Omental fat pad (tissue), 4 donors: Measurements from ENCODE around the gene ACTG2. TPM values are rescaled to one million over a fixed set of nuclear protein-coding genes. Genes with fewer than 3 reads are reported as not detected.

Experiments used
- ATAC-seq: fragments of 150-250 bp; one replicate; pipeline ENCODE4 v1.9.1; 2016; ENCODE audit warnings: mild to moderate bottlenecking, moderate library complexity; ENCODE audit not compliant: low FRiP score
- DNase-seq: peaks from one replicate; pipeline ENCODE4 v3.0.0-alpha.2; 2019; ENCODE audit warnings: low spot score
- total RNA-seq, 4 donors: library from RNA; depleted of rRNA; stranded (reverse); fragments of >200 nt; gene quantifications; one replicate each; pipeline ENCODE4 v1.1.0, GENCODE V29; 2016
- TF ChIP-seq, protein P1 (sequence below), 3 donors: fragments of 450-650 bp; IDR thresholded peaks; one replicate each; pipeline ENCODE4 v1.5.1; 2016 to 2017; ENCODE audit warnings: antibody characterized with exemption in 3 of 3, mild to moderate bottlenecking in 3 of 3, moderate library complexity in 2 of 3

Gene ACTG2
- total RNA-seq, 4 donors from 2014 or later = 3.7 to 56.6 (median 7.4) TPM

DNA sequence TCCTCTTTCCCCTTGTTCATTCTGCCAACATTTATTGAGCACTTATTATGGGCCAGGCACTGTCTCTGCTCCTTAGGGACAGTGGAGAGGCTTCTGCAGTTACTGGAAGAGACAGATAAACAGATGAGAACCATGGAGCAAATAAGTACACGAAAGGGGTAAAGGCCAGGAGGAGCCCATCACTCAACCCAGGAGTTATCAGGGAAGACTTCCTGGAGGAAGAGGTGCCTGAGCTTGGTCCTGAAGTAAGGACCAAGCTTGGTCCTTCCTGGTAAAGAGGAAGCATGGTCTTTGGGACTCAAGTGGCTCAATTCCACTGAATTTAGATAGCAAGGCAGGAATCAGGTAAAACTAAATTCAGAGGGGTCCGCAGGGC is 1.7 kb downstream of the ACTG2 start:
- DNase-seq (no peak), ATAC-seq (no peak)
- TF ChIP-seq, protein P1, sequence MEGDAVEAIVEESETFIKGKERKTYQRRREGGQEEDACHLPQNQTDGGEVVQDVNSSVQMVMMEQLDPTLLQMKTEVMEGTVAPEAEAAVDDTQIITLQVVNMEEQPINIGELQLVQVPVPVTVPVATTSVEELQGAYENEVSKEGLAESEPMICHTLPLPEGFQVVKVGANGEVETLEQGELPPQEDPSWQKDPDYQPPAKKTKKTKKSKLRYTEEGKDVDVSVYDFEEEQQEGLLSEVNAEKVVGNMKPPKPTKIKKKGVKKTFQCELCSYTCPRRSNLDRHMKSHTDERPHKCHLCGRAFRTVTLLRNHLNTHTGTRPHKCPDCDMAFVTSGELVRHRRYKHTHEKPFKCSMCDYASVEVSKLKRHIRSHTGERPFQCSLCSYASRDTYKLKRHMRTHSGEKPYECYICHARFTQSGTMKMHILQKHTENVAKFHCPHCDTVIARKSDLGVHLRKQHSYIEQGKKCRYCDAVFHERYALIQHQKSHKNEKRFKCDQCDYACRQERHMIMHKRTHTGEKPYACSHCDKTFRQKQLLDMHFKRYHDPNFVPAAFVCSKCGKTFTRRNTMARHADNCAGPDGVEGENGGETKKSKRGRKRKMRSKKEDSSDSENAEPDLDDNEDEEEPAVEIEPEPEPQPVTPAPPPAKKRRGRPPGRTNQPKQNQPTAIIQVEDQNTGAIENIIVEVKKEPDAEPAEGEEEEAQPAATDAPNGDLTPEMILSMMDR (IDR thresholded peaks at IDR 0.05) = no peak

- no peak for ATAC-seq
- TF ChIP-seq, protein P1 (IDR thresholded peaks at IDR 0.05) = no peak
- DNase-seq = no peak
These were observed 2.1 kb downstream of the ACTG2 start for GRCh38 chr2:73894877-73895276.

DNA sequence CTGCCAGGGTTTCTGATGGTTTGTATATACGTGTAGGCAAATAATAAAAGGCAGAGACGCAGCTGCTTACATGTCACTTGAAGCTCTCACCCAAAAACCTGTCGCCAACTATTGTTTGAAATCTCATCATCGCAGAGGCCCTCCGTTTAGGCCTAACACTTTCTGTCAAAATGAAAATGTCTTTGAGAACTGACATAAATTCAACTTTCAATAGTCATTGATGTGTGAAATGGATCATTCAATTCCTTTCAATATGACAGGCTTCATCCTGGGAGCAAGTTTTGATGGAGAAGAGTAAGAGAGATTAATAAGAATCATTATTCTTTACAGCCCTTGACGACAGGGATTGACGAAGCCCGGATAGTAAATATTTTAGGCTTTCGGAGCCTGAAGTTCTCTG is 2.7 kb downstream of the ACTG2 start:
- no peak for DNase-seq
- ATAC-seq = no peak
- TF ChIP-seq, protein P1 (IDR thresholded peaks at IDR 0.05) = no peak

DNA sequence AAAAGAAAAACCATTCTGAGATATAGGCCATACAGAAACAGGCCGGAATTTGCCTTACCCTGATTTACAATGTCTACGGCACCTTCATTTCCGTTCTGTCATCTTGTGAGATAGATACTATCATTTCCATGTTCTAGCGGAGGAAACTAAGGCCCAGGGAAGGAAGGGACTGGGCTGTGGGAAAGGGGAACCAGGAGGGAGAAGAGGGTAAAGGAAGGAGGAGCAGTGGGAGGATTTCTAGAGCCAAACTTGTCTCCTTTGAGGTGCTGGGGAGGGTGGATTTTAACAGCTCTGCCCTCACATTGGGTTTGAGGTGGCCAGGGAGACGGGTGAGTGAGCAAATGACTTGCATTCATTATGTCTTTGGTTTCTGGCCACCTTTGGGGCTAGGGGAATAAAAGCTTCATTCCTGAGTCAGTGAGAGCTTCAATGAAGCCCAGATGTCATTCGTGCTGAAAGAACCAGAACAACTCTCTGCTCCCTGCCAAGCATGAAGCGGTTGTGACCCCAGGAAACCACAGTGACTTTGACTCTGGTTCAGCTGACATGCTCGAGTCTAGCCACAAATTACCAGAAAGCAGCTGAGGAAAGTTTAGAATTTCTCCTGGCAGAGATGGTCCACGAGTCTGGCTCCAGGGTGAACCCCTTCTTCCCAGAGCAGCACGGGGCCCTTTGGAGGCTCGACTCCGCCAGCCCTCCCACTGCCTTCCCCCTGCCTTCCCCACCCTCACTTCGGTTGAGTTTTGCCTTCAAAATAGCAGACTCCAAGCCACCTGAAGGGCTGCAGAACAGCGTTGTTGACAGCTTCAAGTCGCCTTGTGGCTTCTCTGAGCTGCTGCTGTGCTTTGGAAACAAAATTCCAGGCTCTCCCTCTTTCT is 3.8 kb downstream of the ACTG2 start:
- ATAC-seq = no peak
- TF ChIP-seq, protein P1 (IDR thresholded peaks at IDR 0.05) = no peak
- no peak for DNase-seq

DNA sequence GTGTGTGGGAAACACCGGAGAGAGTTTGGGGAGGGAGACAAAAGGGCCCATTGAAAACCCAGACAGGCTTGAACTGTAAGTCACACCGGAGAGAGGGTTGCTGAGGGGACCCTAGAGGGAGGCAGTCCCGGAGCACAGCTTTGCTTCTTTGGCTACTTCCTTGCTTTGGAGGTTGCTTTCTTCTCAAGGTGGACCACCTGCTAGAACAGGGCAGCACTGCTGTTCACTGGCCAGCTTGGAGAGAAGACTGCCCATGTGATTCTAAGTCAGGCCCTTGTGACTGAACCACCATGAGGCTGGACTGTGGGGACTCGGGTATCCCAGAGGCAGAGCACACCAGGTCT is 4.4 kb downstream of the ACTG2 start:
- no peak for ATAC-seq
- TF ChIP-seq, protein P1 (IDR thresholded peaks at IDR 0.05) = no peak
- no peak for DNase-seq

GRCh38 chr2:73897934-73898333 is 5.1 kb downstream of the ACTG2 start:
- TF ChIP-seq, protein P1 (IDR thresholded peaks at IDR 0.05) = no peak
- ATAC-seq = no peak
- DNase-seq = no peak

DNA sequence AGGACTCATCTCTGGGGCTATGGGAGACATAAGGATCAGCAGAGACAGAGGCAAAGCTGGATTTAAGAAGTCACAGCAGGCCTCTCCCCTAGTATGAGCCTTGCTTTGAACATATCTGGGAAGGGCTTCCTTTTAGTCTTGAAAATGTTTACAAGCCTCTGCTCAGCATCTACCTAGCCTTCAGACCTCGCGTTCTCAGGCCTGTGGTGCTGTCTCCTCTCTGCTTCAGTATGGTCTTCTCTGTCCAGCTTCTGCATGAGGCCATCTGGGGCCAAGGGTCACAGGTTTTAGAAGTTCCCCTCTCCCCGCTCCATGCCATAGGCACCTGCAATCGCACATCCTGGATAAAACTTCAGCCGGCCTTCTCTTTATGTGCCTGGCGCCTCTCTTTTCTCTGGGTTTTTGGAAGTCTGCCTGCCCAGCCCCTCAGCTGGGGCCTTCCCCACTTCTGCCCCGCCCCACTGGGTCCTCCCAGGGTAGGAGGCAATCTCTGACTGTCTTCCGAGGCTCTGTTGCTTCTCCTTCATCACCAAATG is 7.1 kb downstream of the ACTG2 start:
- DNase-seq (no peak), ATAC-seq (no peak)
- TF ChIP-seq, protein P1 (IDR thresholded peaks at IDR 0.05) = no peak
